ENCODE results near the gene MAP3K10. TPM values are rescaled to one million over a fixed set of nuclear protein-coding genes. Genes with fewer than 3 reads are reported as not detected.
A peak's percentile ranks its signal among the peaks of the same experiment; 100 is the strongest.
"Not testable (repeated sequence)": the region's sequence is repeated elsewhere in the genome, so short reads cannot be mapped to it uniquely, and the experiment has no call there.

MAP3K10 gene
- 10 to 100 TPM; 10.6 to 12.8 (median 11.6) TPM for polyA plus RNA-seq (ENCODE audit: insufficient read length in 3 of 3)

DNA sequence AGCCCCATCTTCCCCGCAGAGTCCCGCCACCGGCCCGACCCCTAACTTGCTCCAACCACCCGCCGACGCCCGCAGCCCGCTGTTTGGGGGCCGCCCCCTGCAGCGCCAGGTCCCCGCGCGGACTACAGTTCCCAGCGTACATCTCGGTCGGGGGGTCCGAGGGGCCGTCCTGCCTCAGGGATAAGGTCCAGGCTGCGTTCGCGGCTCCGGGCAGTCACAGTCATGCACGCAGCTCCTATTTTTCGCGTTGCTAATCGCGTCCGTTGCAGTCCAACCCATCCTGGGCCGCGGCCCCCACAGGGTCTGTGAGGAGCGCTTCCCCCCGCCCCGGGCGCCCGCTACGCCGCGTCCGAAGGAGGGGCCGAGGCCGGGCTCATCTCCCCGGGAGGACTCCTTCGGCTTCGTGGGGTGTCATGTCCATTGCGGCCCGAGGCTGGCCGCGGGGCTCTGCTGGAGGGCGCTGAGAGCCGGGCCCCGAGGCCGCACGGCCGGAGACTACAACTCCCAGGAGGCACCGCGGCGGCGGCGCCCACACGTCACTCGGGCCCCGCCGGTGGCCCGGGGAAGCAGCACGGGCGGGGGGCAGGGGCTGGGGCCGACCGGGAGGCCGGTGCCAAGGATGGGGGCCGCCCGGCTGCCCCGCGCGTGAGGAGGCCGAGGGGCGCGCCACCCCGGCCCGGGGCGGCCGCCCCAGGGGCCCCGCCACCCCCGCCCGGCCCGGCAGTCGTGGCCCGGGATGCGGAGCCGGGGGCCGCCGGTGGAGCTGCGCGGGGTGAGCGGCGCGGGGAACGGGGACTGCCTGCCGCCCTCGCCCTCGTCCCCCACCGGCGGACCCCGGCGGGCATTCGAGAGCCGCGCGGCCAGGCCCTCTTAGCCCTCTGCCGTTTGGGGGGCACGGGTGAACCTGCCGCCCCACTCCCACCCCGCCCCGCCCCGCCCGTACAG lies at the start of gene MAP3K10:
TSS of gene MAP3K10 (plus strand) at position 536 of the 945 bp plus-strand sequence. CDS start 606 bp downstream, outside the sequence.
- DNase-seq (ENCODE audit: low read depth in 3 of 3, low spot score in 2 of 3): peak in 1 of 3 donors; percentile 37

DNA sequence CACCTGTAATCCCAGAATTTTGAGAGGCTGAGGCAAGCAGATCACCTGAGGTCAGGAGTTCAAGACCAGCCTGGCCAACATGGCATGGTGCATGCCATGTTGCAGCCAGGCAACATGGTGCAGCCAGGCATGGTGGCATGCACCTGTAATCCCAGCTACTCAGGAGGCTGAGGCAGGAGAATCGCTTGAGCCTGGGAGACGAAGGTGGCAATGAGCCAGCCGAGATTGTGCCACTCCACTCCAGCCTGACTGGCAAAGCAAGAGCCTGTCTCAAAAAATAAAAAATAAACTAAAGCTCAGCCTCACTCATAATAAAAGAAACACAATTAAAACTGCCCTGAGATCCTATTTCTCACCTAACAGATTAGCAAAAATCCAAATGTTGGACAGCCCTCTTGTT lies 49.7 kb upstream of the MAP3K10 start:
- no peak for DNase-seq (ENCODE audit: low read depth in 3 of 3, low spot score in 2 of 3)

DNA sequence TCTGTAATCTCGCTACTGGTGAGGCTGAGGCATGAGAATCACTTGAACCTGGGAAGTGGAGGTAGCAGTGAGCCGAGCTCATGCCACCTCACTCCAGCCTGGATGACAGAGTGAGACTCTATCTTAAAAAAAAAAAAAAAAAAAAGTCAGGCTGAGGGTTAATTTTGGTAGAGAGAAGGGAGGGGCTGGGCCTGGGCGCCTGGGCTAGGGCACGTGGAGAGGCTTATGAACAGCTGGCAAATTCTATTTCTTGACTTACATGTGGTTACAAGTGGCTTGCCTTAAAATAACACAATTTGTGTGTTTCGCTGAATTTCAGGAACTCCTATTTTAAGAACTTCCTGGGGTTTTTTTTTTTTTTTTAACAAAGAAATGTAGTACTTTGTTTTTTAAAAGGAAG lies 47.6 kb upstream of the MAP3K10 start:
- DNase-seq (ENCODE audit: low read depth in 3 of 3, low spot score in 2 of 3): no peak

DNA sequence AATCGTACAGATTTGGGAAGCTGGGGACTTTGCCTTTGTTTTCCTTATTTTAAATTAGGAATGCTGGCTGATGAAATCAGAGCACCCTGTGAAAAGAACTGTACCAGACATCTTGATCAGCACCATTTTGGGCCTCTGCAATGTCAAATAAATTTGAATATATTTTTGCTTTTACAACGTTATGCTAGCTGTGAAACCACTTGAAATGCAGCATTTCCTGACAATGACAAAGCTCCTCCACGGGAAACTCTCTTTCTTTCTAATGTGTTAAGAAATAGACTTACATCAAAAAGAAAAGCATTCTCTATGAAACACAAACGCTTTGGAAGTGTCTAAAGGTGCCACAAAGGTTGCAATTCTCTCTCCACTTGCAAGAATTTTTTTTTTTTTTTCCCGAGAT lies 47.1 kb upstream of the MAP3K10 start:
- DNase-seq (ENCODE audit: low read depth in 3 of 3, low spot score in 2 of 3): no peak

DNA sequence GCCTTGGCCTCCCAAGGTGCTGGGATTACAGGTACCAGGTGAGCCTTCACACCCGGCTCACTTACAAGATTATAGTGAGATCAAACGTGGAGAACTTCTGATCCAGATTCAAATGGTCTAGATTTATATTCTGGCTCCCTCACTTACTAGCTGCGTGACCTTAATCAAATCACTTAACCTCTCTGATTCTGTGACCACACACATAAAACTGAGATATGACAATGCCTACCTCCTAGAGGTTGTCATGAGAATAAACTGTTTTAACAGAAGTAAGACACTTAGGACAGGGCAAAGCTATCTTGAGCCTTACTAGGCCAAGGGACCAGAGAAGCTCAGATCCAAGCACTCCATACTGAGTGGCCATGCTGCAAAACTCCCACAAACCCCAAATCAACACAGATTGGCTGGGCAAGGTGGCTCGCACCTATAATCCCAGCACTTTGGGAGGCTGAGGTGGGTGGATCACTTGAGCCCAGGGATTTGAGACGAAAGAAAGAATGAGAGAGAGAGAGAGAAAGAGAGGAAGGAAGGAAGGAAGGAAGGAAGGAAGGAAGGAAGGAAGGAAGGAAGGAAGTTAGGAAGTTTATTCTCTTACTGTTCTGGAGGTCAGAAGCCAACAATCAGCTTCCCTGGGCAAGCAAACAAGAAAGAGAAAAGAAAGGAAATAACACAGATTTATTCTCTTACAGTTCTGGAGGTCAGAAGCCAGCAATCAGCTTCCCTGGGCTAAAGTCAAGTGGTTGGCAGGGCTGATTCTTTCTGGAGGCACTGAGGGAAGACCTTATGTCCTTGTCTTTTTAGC lies 46.1 kb upstream of the MAP3K10 start:
- no peak for DNase-seq (ENCODE audit: low read depth in 3 of 3, low spot score in 2 of 3)

DNA sequence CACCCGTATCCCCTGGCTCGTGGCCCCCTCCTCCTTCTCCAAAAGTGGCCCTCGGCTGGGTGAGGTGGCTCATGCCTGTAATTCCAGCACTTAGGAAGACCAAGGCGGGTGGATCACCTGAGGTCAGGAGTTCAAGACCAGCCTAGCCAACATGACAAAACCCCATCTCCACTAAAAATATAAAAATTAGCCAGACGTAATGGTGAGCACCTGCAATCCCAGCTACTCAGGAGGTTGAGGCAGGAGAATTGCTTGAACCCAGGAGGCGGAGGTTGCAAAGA lies 45.5 kb upstream of the MAP3K10 start:
- DNase-seq (ENCODE audit: low read depth in 3 of 3, low spot score in 2 of 3): not testable (repeated sequence)

DNA sequence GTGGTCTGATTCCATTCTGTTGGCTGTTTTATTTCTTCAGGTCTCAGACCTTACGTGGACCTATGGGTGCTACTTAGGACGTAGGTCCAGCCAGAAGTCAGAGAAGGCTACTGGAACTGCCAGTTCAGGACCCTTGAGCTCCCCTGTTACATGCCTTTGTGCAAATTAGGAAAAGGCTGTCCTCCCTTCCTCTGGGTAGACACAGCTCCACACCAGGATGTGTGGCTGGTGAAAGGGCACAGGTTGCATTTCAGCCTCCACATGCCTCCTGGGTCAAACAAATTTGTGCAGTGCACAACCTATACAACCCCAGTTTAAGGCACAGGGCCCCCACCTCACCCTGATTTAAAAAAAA lies 43.9 kb upstream of the MAP3K10 start:
- no peak for DNase-seq (ENCODE audit: low read depth in 3 of 3, low spot score in 2 of 3)

DNA sequence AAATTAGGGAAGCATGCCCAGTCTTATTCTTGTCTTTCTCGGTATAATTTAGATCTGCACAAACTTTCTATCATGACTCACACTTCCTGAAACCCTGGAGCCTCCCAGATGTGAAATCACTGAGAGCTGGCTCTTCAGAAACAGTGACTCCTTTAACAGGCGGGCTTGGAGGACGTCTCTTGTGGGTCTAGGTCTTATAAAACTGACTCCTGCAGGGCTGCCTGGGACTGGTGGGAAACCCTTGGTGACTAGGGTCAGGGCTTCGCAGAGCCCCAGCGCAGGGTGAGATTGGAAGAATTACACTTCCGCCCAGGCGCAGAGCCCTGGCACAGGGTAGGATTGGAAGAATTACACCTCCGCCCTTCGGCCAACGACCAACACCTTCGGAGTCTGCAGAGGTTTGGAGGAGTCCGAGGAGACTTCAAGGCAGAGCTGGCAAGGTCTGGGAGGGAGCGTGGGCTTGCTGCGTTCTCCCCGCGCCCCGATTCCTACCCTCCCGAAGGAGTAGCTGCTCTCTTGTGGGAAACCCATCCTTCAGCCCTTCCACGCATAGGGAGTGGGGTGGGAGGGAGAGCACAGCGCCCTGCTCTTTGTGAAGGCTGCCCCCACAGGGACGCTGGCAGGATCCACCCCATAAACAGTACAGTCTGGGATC lies 43.4 kb upstream of the MAP3K10 start:
- DNase-seq (ENCODE audit: low read depth in 3 of 3, low spot score in 2 of 3): no peak

DNA sequence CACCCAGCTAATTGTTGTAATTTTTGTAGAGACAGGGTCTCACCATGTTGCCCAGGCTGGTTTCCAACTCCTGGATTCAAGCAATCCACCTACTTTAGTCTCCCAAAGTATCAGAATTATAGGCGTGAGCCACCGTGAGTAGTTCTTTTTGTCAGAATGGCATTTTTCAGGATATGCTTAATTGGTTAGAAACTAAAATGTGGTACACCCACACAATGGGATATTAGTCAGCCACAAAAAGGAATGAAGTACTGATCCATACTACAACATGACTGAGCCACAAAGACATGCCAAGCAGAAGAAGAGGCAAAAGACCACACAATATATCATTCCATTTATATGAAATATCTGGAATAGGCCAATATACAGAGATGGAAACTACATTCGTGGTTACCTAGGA lies 41.7 kb upstream of the MAP3K10 start:
- no peak for DNase-seq (ENCODE audit: low read depth in 3 of 3, low spot score in 2 of 3)

DNA sequence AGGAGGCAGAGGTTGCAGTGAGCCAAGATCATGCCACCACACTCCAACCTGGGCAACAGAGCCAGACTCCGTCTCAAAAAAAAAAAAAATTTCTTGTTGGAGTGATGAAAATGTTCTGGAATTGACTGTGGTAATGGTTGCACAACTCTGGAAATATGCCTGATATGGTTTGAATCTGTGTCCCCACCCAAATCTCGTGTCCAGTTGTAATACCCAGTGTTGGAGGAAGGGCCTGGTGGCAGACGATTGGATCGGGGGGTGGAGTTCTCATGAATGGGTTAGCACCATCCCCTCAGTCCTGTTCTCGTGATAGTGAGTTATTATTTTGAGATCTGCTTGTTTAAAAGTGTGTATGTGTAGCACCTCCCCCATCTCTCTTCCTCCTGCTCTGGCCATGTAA lies 41.1 kb upstream of the MAP3K10 start:
- DNase-seq (ENCODE audit: low read depth in 3 of 3, low spot score in 2 of 3): no peak

DNA sequence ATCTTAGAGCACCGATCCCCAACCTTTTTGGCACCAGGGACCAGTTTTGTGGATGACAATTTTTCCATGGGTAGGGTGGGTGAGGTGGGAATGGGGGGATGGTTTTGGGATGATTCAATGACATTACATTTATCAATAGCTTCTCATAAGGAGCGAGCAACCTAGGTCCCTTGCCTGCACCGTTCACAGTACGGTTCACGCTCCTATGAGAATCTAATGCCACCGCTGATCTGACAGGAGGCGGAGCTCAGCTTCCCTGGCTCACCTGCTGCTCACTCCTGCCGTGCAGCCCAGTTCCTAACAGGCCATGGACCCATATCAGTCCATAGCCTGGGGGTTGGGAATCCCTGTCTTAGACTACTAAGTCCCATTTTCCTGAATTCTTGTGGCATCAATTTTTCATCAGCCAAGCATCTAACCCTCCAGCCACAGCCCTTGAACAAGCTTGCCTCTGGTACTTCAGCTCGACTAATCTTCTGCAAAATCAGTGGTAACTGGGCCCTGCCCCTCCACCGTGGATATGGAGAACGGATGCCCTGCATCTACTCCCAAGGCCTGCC lies 37.0 kb upstream of the MAP3K10 start:
- DNase-seq (ENCODE audit: low read depth in 3 of 3, low spot score in 2 of 3): no peak

DNA sequence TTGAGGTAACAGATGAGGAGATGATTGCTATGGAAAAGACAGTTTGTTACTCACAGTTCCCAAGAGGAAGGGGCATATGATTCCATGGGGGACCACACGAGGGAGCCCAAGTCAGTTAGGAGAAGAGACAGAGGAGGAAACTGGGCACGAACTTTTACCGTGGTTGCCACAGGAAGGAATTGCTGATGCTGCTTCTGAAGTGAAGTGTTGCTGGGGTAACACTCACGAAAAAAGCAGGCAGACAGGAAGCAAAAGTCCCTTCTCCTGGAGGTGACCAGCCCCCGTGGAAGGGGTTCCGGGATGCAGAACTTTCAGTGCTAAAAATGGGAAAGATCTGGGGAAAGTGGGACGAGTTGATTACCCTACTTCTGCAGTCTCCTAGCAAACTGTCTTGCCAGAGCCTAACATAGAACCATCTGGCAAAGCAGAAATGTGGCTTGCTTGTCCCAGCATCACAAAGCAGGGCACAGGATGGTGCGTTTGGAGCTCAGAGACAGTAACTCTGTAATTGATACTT lies 35.4 kb upstream of the MAP3K10 start:
- no peak for DNase-seq (ENCODE audit: low read depth in 3 of 3, low spot score in 2 of 3)

DNA sequence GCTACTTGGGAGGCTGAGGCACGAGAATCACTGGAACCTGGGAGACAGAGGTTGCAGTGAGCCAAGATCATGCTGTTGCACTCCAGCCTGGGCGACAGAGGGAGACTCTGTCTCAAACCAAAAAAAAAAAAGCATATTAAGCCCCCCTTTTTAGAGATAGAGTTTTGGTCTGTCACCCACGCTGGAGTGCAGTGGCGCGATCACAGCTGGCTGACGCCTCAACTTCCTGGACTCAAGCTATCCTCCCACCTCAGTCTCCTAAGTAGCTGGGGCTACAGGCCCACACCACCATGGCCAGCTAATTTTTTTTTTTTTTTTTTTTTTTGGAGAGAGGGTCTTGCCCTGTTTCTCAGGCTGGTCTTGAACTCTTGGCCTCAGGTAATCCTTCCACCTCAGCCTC lies 34.2 kb upstream of the MAP3K10 start:
- DNase-seq (ENCODE audit: low read depth in 3 of 3, low spot score in 2 of 3): no peak

DNA sequence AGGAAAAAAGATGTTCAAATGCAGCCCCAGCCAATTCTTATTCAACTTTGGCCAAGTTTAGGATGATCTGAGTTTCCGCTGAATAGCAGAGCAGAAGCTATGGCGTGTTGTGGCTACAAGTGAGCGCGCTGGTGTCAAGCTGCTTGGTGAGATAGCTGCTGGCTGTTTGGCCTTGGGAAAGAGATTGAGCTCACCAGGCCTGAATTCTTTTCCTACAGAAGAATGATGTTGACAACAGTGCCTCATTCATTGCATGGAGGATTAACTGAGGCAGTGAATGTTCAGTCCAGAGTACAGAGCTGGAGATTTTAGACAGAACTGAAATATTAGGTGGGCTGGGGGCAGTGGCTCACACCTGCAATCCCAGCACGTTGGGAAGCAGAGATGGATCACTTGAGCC lies 31.5 kb upstream of the MAP3K10 start:
- DNase-seq (ENCODE audit: low read depth in 3 of 3, low spot score in 2 of 3): no peak

DNA sequence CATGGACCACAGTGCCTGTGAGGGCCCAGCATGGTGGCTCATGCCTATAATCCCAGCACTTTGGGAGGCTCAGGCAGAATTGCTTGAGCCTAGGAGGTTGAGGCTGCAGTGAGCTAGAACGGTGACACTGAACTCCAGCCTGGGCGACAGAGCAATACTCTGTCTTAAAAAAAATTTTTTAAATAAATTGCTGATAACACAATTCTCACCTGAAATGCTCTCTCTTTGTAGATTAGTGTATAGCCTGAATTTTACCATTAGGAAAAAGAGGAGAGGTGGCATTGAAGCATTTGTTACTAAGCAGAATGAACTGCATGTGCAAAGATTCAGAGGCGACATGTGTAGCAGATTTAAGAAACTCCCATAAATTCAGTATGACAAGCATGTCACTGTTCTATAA lies 29.1 kb upstream of the MAP3K10 start:
- no peak for DNase-seq (ENCODE audit: low read depth in 3 of 3, low spot score in 2 of 3)

DNA sequence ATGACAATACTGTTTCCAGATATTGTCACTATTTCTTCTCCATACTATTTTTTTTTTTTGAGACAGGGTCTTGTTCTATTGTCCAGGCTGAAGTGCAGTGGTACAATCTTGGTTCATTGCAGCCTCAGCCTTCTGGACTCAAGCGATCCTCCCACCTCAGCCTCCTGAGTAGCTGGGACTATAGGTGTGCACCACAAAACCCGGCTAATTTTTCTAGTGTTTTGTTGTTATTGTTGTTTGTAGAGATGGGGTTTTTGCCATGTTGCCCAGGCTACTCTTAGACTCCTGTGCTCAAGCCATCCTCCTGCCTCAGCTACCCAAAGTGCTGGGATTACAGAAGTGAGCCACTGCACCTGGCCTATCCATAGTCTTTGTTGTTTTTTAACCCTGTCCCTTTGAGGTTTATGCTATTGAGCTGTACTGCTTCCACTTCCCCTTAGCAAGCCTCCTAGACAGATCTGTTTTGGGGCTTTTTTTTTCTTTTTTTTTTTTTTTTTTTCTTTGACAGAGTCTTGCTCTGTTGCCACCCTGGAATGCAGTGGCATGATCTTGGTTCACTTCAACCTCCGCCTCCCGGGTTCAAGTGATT lies 27.6 kb upstream of the MAP3K10 start:
- DNase-seq (ENCODE audit: low read depth in 3 of 3, low spot score in 2 of 3): no peak

DNA sequence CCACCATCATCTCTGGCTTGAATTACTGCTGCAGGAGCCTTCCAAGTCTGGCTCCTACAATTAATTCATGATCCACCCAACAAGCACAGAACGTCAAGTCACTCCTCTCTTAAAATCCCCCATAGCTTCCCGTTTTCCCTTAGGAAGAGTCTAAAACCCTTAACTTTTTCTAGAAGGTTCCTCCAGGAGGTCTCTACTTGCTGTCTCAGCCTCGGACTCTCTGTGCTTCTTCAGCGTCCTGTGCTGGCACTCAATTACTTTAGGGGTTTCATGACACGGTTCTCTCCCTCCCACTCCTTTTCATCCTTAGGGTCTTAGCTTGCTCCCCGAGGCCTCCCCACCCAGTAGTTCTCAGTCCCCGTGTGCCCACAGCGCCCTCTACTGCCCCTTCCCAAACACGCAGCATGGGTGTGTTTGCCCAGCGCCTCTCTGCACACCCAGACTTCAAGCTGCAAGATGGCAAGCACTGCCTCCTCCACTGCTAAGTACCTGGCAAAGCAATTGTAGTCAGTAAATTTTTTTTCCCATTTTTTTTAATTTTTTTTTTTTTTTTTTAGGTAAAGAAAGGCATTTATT lies 25.8 kb upstream of the MAP3K10 start:
- no peak for DNase-seq (ENCODE audit: low read depth in 3 of 3, low spot score in 2 of 3)

DNA sequence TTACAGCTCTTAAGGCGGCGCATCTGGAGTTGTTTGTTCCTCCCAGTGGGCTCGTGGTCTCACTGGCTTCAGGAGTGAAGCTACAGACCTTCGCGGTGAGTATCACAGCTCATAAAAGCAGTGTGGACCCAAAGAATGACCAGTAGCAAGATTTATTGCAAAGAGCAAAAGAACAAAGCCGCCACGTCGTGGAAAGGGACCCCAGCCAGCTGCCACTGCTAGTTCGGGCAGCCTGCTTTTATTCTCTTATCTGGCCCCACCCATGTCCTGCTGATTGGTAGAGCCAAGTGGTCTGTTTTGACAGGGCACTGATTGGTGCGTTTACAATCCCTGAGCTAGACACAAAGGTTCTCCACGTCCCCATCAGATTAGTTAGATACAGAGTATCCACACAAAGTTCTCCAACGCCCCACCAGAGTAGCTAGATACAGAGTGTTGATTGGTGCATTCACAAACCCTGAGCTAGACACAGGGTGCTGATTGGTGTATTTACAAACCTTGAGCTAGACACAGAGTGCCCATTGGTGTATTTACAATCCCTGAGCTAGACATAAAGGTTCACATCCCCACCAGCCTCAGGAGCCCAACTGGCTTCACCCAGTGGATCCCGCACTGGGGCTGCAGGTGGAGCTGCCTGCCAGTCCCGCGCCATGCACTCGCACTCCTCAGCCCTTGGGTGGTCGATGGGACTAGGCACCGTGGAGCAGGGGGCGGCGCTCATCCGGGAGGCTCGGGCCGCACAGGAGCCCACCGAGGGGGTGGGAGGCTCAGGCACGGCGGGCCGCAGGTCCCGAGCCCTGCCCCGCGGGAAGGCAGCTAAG lies 21.5 kb upstream of the MAP3K10 start:
- DNase-seq (ENCODE audit: low read depth in 3 of 3, low spot score in 2 of 3): not testable (repeated sequence)

DNA sequence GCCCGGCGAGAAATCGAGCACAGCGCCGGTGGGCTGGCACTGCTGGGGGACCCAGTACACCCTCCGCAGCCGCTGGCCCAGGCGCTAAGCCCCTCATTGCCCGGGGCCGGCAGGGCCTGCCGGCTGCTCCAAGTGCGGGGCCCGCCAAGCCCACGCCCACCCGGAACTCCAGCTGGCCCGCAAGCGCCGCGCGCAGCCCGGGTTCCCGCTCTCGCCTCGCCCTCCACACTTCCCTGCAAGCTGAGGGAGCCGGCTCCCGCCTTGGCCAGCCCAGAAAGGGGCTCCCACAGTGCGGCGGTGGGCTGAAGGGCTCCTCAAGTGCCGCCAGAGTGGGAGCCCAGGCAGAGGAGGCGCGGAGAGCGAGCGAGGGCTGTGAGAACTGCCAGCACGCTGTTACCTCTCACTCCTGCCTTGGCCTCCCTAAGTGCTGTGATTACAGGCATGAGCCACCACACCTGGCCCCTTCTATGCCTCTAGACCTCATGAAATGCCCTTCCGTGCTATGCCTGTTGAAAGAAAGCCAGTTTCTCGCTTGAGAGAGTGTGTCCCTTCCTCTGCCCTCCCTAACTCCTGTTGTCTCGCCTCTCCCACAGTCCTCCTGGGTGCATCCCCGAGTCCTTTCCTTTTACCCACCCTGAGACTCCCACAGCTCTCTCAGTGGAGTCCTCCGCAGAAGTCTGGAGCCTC lies 20.8 kb upstream of the MAP3K10 start:
- not testable (repeated sequence) for DNase-seq (ENCODE audit: low read depth in 3 of 3, low spot score in 2 of 3)
